ENCODE measurements around the gene MYADML2. TPM values are rescaled to one million over a fixed set of nuclear protein-coding genes. Genes with fewer than 3 reads are reported as not detected.
"Not testable (repeated sequence)": the region's sequence is repeated elsewhere in the genome, so short reads cannot be mapped to it uniquely, and the experiment has no call there.

MYADML2 gene
- total RNA-seq, 2 donors from 2014 or later = not detected

- intact Hi-C loops (cut with DNase I) = no loop called here
- DNase-seq (ENCODE audit: low spot score) = no peak
Observed at GRCh38 chr17:81961087-81961511, 14.1 kb upstream of the MYADML2 start, which contains the start of gene NOTUM. Gene NOTUM, minus strand, starts transcription at chr17:81961187. Its CDS starts 278 bp downstream, at chr17:81960909.

- no peak for DNase-seq (ENCODE audit: low spot score)
- intact Hi-C loops (cut with DNase I) = loop anchor here in 1 of 2 donors (1.0 kb wide), 1 partner anchor 60 kb away; no protein-coding TSS in a partner anchor
Observed at GRCh38 chr17:81960130-81960958, 13.3 kb upstream of the MYADML2 start.

GRCh38 chr17:81959362-81960129, 12.5 kb upstream of the MYADML2 start:
- intact Hi-C loops (cut with DNase I) = loop anchor here (1.0 to 5.0 kb wide), 3 partner anchors 61 to 193 kb away; no protein-coding TSS in a partner anchor

GRCh38 chr17:81958633-81959342, 11.8 kb upstream of the MYADML2 start:
- DNase-seq (ENCODE audit: low spot score) = no peak
- intact Hi-C loops (cut with DNase I) = loop anchor here (2.0 to 5.0 kb wide), 2 partner anchors 62 to 194 kb away; no protein-coding TSS in a partner anchor

More at GRCh38 chr17:81959362-81960129, 12.5 kb upstream of the MYADML2 start:
- DNase-seq (ENCODE audit: low spot score) = peak; percentile 89

- intact Hi-C loops (cut with DNase I) = loop anchor here (2.0 to 5.0 kb wide), 2 partner anchors 63 to 194 kb away; no protein-coding TSS in a partner anchor
- no peak for DNase-seq (ENCODE audit: low spot score)
Observed at GRCh38 chr17:81957691-81958432, 10.8 kb upstream of the MYADML2 start.

- intact Hi-C loops (cut with DNase I) = loop anchor here (5.0 kb wide), 1 partner anchor 195 kb away; no protein-coding TSS in a partner anchor
- DNase-seq (ENCODE audit: low spot score) = no peak
Observed at GRCh38 chr17:81956607-81957589, 9.9 kb upstream of the MYADML2 start.

- no peak for DNase-seq (ENCODE audit: low spot score)
- intact Hi-C loops (cut with DNase I) = loop anchor here (5.0 kb wide), 1 partner anchor 196 kb away; no protein-coding TSS in a partner anchor
Observed at GRCh38 chr17:81955756-81956544, 8.9 kb upstream of the MYADML2 start.

- no peak for DNase-seq (ENCODE audit: low spot score)
- intact Hi-C loops (cut with DNase I) = loop anchor here (5.0 kb wide), 1 partner anchor 197 kb away; no protein-coding TSS in a partner anchor
Observed at GRCh38 chr17:81955058-81955681, 8.1 kb upstream of the MYADML2 start.

- intact Hi-C loops (cut with DNase I) = loop anchor here (5.0 kb wide), 1 partner anchor 198 kb away; no protein-coding TSS in a partner anchor
- DNase-seq (ENCODE audit: low spot score) = no peak
Observed at GRCh38 chr17:81954131-81955057, 7.4 kb upstream of the MYADML2 start.

- intact Hi-C loops (cut with DNase I) = not testable (repeated sequence)
Observed at GRCh38 chr17:81953443-81953842, 6.4 kb upstream of the MYADML2 start.

GRCh38 chr17:81952792-81953228, 5.8 kb upstream of the MYADML2 start:
- intact Hi-C loops (cut with DNase I) = no loop called here
- no peak for DNase-seq (ENCODE audit: low spot score)

More at GRCh38 chr17:81953443-81953842, 6.4 kb upstream of the MYADML2 start:
- not testable (repeated sequence) for DNase-seq (ENCODE audit: low spot score)

- intact Hi-C loops (cut with DNase I) = no loop called here
- DNase-seq (ENCODE audit: low spot score) = no peak
Observed at GRCh38 chr17:81951785-81952684, 5.0 kb upstream of the MYADML2 start.

- intact Hi-C loops (cut with DNase I) = no loop called here
- no peak for DNase-seq (ENCODE audit: low spot score)
Observed at GRCh38 chr17:81950501-81950900, 3.5 kb upstream of the MYADML2 start.
